ENCODE results near the gene FCGR3B.
"Not testable (repeated sequence)": the region's sequence is repeated elsewhere in the genome, so short reads cannot be mapped to it uniquely, and the experiment has no call there.

The FCGR3B gene

GRCh38 chr1:161631076-161631475 lies at the start of gene FCGR3B:
Gene FCGR3B (minus strand): TSS chr1:161631176. CDS start chr1:161631094, 82 bp downstream.
- DNase-seq (ENCODE audit: low read depth): no peak

- no peak for DNase-seq (ENCODE audit: low read depth)
Measured at GRCh38 chr1:161678500-161678899, 47.5 kb upstream of the FCGR3B start.

GRCh38 chr1:161676958-161677689 lies 46.1 kb upstream of the FCGR3B start:
- no peak for DNase-seq (ENCODE audit: low read depth)

DNA sequence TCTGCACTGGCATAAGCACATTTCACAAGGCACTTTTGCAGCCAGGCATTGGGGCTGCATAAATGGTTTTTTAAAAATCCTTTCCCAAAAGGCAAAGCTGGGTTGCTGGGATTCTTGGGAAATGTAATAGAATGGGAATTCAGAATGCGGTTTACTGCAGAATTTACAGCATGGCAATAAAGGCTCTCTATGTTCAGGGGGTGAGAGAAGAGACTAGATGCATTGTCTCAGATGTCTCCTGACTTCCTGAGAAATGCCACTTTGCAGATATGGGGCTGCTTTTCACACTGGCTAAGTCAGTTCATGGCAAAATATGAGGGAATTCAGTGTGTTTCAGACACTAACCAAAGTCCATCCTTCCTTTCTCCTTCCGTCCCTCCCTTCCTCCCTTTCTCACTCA lies 45.5 kb upstream of the FCGR3B start:
- no peak for DNase-seq (ENCODE audit: low read depth)

DNA sequence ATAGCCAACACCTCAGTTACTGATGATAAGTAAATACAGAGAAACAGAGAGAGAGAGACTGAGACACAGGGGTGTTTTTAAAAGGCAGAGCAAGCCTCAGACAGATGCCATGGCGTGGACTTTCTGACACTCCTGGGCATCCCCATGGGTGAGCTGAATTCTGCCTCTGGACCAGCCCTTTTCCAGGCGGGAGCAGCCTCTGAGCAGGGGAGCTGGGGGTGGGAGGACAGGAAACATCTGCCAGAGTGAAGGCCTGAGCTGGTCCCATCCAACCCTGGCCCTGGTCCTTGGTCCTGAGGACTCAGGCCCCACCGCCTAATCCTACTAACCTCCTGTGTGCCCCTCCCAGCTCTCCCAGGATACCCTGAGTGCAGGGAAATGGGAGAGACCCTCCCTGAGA lies 43.9 kb upstream of the FCGR3B start:
- not testable (repeated sequence) for DNase-seq (ENCODE audit: low read depth)

- not testable (repeated sequence) for DNase-seq (ENCODE audit: low read depth)
Measured at GRCh38 chr1:161674447-161674846, 43.5 kb upstream of the FCGR3B start.

- DNase-seq (ENCODE audit: low read depth): not testable (repeated sequence)
Measured at GRCh38 chr1:161673437-161673836, 42.5 kb upstream of the FCGR3B start.

DNA sequence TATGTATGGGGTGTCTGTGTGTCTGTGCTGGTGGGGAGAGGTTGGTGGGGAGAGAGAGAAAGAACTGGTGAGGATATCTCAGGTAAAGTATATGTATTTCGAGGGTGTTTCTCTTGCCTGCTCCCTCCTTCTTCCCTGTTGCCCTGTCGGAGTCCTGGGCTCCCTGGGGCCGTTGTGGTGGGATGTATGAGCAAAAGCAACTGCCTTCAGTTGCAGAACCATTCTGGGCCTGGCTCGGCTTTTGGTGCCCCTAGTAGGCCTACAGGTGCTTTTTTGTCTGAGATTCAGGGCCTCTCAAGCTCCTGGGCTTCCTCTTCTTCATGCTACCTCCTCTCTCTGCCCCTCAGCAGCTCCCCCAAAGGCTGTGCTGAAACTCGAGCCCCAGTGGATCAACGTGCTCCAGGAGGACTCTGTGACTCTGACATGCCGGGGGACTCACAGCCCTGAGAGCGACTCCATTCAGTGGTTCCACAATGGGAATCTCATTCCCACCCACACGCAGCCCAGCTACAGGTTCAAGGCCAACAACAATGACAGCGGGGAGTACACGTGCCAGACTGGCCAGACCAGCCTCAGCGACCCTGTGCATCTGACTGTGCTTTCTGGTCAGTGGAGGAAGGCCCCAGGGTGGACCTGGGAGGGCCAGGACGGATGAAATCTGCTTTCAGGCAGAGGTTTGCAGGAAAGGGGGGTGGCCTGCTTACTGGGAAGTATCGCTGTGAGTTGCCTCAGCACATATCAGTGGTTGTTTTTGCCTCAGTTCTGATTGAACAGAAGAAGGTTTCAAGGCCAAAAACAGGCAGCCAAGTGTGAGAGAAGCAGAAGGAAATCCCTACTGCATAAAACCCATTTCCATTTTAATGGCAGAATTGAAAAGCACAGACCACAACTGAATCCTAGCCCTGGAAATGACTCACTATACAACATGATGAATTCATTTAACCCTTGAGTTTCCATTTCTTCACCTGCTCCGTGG lies 40.4 kb upstream of the FCGR3B start:
- DNase-seq (ENCODE audit: low read depth): not testable (repeated sequence)

DNA sequence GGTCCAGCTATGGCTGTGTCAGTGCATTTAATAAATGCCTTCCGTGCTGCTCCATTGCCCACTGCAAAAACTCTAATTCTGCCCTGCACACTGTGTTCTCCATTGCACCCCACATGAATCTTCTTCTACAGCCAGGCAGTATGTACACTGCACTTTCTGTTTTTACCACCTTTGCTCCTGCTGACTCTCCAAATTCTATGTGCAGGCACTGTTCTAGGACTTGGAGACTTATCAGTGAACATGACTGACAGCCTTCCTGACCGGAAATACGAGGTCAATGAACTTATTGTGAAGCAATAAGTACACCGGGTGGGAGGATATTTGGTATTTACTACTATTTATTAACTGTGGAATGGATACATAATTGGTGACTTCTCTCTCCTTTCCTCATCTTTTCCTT lies 33.7 kb upstream of the FCGR3B start:
- DNase-seq (ENCODE audit: low read depth): not testable (repeated sequence)

GRCh38 chr1:161663569-161663968 lies 32.6 kb upstream of the FCGR3B start:
- DNase-seq (ENCODE audit: low read depth): not testable (repeated sequence)

DNA sequence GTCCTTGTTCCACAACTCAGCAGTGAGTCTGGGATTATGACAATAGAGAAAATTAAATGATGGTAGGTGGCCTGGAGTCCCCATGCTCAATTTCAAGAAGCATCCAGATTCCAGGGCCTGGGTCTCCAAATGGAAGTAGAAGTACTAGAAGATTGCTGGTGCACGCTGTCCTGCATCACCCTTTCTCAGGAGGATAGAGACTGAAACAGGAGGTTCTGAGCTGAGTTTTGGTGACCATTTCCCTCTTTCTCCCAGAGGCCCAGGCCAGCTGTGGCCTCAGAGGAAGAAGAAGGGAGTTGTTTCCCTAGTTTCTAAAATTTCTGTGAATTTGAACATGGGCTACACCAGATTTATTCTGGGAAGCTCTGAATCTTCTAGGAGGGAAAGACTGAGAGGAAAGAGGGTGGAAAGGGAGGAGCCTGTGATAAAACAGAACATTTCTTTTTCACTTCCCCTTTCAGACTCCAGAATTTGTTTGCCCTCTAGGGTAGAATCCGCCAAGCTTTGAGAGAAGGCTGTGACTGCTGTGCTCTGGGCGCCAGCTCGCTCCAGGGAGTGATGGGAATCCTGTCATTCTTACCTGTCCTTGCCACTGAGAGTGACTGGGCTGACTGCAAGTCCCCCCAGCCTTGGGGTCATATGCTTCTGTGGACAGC lies 31.8 kb upstream of the FCGR3B start, which contains the start of gene FCGR2B:
Gene FCGR2B, plus strand, starts transcription at position 460 of the 656 bp plus-strand sequence. Its CDS starts 99 bp downstream, at position 559.
- not testable (repeated sequence) for DNase-seq (ENCODE audit: low read depth)

DNA sequence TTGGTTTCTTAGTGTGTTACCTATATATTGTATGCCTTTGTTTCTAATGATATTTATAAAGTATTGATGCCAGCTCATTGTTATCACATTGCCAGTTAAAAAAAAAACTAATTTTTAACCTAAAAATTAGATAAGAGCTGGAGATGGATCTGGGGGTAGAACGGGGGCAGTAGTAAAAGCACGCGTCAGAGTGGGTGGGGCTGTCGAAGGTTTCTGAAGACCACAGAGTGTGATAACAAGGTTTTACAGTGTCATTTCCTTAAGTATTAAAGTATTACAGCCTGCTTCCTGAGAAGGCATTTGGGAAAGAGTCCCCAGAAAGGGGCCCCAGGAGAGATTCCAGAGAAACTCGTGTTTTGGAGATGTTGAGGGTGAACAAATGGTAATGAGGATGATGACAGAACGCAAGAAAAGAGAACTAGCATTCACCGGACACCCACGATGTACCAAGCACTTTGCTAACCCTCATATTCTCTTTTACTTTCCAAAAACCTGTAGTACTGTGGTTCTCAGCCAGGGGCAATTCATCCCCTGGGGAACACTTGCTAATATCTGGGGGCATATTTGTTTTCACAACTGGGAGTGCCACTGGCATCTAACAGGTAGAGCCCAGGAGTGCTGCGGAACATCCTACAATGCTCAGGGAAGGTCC lies 30.8 kb upstream of the FCGR3B start:
- DNase-seq (ENCODE audit: low read depth): not testable (repeated sequence)

DNA sequence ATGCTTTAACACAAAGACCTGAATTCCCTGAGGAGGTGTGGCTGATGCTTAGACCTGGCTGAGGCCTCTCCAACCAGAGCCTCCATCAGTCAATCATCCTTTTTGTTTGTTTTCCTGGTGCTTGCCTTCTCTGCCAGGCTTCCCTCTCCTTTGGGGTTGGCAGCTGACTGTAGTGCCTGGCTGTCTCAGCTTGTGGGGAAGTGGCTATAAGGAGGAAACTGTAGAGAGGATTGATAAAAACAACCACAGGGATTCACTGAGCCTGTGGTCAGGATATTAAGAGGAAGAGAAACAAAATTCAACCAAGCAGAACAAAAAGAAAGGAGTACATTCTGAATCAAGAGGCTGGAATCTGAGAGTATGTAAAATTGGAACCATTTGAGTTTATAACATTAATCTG lies 27.5 kb upstream of the FCGR3B start:
- not testable (repeated sequence) for DNase-seq (ENCODE audit: low read depth)

GRCh38 chr1:161653971-161654370 lies 23.0 kb upstream of the FCGR3B start:
- DNase-seq (ENCODE audit: low read depth): not testable (repeated sequence)

GRCh38 chr1:161653541-161653940 lies 22.6 kb upstream of the FCGR3B start:
- DNase-seq (ENCODE audit: low read depth): not testable (repeated sequence)

DNA sequence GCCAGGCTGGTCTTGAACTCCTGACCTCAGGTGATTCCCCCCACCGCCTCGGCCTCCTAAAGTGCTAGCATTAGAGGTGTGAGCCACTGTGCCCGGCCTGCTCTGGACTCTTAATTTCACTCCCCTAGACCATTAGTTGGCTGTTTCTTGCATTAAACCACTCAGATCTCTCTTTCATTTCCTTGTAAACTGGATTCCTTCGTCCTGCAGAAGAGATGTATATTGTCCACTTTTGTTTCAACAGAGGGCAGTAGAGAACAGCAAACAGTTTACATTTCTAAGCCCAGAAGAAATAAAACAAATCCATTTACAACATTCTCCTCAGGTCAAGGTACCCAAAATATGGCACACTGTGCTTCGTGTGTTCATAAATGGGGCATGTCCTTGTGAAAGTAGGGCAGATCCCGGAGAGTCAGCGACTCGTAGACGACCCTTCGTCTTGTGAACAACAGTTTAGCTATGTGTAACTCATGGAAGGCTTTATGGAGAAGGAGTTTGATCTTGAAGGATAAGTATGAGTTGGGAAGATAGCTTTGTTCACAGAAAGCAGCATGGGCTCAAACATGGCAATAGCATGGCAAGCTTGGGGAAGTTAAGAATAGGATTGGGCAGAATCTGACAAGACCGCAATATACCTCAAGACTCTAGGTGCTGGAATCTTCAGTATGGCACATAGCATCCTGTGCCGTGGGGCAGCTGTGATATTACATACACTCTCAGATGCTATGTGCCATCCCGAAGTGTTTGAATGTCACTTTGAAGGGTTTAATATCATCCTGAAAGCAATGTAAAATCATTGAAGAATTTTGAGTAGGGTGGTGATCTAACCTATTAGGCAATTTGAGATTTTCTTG lies 16.8 kb upstream of the FCGR3B start:
- not testable (repeated sequence) for DNase-seq (ENCODE audit: low read depth)

DNA sequence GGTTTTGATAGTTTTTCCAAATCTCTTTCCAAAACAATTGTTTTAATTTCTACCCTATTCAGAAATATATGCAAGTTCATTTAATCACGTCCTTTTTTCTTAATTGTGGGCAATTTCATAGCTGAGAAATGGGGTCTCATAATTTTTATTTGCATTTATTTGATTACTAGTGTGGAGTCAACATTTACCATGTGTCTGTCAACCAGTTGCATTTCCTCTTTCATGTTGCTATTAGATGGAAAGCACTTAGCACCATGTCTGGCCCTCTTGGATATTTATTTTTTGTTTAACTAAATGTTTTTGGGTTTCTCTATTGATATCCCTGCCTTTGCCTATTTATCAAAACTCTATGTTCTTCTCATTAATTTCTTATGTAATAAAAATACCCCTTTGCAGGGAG lies 13.9 kb upstream of the FCGR3B start:
- not testable (repeated sequence) for DNase-seq (ENCODE audit: low read depth)

DNA sequence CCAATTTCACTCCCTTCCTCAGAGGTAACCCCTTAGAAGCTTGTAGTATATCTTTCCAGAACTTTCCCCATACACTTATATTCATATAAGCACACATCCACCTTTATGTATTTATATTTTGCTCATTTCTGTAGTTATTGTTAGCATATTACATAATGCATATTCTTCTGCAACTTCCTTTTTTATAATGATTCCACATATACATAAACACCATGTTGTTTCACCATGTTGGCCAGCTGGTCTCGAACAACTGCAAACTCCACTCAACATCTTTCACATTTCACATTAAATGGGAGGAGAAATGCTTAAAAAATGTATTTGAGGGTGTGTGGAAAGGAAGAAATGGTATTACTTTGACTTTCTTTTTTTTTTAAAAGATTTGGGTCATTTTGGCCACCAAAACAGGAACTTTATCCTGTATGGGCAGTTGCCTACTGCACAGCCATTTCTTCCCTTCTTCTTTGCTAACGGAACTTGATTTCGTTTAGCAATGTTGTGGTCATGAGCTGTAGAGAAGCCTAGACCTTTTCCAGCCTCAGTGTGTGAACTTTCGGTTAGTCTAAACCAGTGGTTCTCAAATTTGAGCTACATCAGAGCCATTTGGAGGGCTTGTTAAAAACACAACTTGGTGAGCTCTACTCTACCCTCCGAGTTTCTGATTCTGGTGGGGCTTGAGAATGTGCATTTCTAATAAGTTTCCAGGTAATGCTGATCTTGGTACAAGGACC lies 12.7 kb upstream of the FCGR3B start:
- DNase-seq (ENCODE audit: low read depth): not testable (repeated sequence)

- not testable (repeated sequence) for DNase-seq (ENCODE audit: low read depth)
Measured at GRCh38 chr1:161642697-161643096, 11.7 kb upstream of the FCGR3B start.

- not testable (repeated sequence) for DNase-seq (ENCODE audit: low read depth)
Measured at GRCh38 chr1:161639203-161639602, 8.2 kb upstream of the FCGR3B start.
